Right atrium auricular region (tissue), 2 donors: ENCODE measurements around the gene CYP2S1. TPM values are rescaled to one million over a fixed set of nuclear protein-coding genes. Genes with fewer than 3 reads are reported as not detected.
"Not testable (repeated sequence)": the region's sequence is repeated elsewhere in the genome, so short reads cannot be mapped to it uniquely, and the experiment has no call there.

Experiments used
- DNase-seq: peaks from one replicate; pipeline ENCODE4 v3.0.0-alpha.2; 2019; ENCODE audit warnings: low spot score
- H3K27ac ChIP-seq, 2 donors: fragments of 200-600 bp; sonication (generic); 1 replicate in 1 of 2; 2 replicates in 1 of 2; pipeline ENCODE4 v1.5.1; 2016 to 2019
- H3K27me3 ChIP-seq, 2 donors: fragments of 200-600 bp; sonication (generic); one replicate each; pipeline versions ENCODE4 v1.5.1 to v1.6.0; 2017 to 2019
- H3K36me3 ChIP-seq: fragments of 200-600 bp; sonication (generic); one replicate; pipeline ENCODE4 v1.5.1; 2016
- H3K4me1 ChIP-seq, 2 donors: fragments of 200-600 bp; sonication (generic); one replicate each; pipeline versions ENCODE4 v1.5.1 to v1.6.0; 2017 to 2019
- H3K4me3 ChIP-seq, 2 donors: fragments of 200-600 bp; sonication (generic); 1 replicate in 1 of 2; 2 replicates in 1 of 2; pipeline ENCODE4 v1.5.1; 2017 to 2019; ENCODE audit warnings: mild to moderate bottlenecking in 1 of 2, moderate library complexity in 1 of 2
- H3K9me3 ChIP-seq, 2 donors: fragments of 200-600 bp; sonication (generic); one replicate each; pipeline ENCODE4 v1.5.1; 2019
- total RNA-seq, 2 donors: library from RNA; depleted of rRNA; stranded (reverse); fragments of >200 nt; gene quantifications; one replicate each; pipeline ENCODE4 v1.1.0, GENCODE V29; 2016
- TF ChIP-seq, protein P1 (sequence below), 2 donors: fragments of 200-600 bp; sonication (generic); IDR thresholded peaks; one replicate each; pipeline ENCODE4 v1.5.1; 2019; ENCODE audit warnings: antibody characterized with exemption in 2 of 2

CYP2S1 gene
- total RNA-seq, 2 donors from 2014 or later = 0.59 to 1.6 TPM

GRCh38 chr19:41204338-41204737 is 11.3 kb downstream of the CYP2S1 start:
- H3K4me3 ChIP-seq, H3K4me1 ChIP-seq, H3K27ac ChIP-seq, H3K36me3 ChIP-seq, H3K27me3 ChIP-seq, H3K9me3 ChIP-seq: not testable (repeated sequence)
- TF ChIP-seq, protein P1, sequence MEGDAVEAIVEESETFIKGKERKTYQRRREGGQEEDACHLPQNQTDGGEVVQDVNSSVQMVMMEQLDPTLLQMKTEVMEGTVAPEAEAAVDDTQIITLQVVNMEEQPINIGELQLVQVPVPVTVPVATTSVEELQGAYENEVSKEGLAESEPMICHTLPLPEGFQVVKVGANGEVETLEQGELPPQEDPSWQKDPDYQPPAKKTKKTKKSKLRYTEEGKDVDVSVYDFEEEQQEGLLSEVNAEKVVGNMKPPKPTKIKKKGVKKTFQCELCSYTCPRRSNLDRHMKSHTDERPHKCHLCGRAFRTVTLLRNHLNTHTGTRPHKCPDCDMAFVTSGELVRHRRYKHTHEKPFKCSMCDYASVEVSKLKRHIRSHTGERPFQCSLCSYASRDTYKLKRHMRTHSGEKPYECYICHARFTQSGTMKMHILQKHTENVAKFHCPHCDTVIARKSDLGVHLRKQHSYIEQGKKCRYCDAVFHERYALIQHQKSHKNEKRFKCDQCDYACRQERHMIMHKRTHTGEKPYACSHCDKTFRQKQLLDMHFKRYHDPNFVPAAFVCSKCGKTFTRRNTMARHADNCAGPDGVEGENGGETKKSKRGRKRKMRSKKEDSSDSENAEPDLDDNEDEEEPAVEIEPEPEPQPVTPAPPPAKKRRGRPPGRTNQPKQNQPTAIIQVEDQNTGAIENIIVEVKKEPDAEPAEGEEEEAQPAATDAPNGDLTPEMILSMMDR (IDR thresholded peaks at IDR 0.05) = peak; percentile 57 to 81
- DNase-seq = peak; percentile 86

DNA sequence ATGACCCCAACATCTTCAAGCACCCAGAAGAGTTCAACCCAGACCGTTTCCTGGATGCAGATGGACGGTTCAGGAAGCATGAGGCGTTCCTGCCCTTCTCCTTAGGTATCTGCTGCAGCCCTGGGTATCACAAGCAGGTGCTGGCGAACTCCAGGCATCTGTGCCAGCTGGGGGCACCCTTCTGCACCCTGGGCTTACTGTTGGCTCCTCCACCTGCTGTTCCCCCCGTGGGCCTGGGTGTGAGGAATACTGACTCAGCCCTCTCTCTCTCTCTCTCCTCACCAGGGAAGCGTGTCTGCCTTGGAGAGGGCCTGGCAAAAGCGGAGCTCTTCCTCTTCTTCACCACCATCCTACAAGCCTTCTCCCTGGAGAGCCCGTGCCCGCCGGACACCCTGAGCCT is 13.0 kb downstream of the CYP2S1 start:
- no peaks in the 10 kb centered on the region for H3K9me3 ChIP-seq
- no peaks in the 10 kb centered on the region for H3K4me1 ChIP-seq
- no peak overlapping the region for H3K4me3 ChIP-seq
- no peaks in the 10 kb centered on the region for H3K36me3 ChIP-seq
- H3K27me3 ChIP-seq = no peaks in the 10 kb centered on the region
- DNase-seq = no peak
- TF ChIP-seq, protein P1 (IDR thresholded peaks at IDR 0.05) = no peak
- peak overlapping the region; percentile 61 to 71 for H3K27ac ChIP-seq

GRCh38 chr19:41206456-41206855 is 13.4 kb downstream of the CYP2S1 start:
- peak overlapping the region; percentile 61 to 71 for H3K27ac ChIP-seq
- no peak for DNase-seq

DNA sequence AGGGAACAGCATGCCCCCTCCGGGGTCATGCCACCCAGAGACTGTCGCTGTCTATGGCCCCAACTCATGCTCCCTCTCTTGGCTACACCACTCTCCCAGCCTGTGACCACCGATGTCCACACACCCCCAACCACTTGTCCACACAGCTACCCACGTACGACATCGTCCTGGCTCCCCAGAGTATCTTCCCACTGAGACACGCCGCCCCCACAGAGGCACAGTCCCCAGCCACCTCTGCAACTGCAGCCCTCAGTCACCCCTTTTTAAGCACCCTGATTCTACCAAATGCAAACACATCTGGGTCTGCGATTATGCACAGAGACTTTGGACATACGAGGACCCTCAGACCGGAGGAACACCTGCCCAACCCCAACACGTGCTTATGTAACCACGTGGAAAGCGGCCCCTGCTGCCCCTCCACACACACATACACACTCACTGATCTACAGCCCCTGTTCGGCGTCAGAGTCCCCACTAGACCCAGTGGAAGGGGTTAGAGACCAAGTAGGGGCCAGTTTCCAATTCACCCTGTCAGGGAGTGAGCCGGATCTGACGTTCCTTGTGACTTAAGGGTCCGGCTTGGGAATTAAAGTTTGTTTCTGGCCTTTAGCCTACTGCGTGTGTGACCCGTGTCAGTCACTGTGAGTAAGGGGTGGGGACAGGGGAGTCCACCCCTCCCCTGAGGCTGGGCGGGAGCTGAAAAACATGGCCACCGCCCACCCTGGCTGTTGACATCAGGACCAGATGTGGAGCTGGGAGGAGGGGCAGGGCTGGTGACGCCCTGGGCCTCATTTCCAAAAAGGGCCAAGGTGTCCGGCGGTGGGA is 14.1 kb downstream of the CYP2S1 start:
- peak overlapping the region; percentile 61 to 71 for H3K27ac ChIP-seq
- no peaks in the 10 kb centered on the region for H3K4me1 ChIP-seq
- H3K9me3 ChIP-seq = no peaks in the 10 kb centered on the region
- peak; percentile 92 for DNase-seq
- H3K36me3 ChIP-seq = no peaks in the 10 kb centered on the region
- TF ChIP-seq, protein P1 (IDR thresholded peaks at IDR 0.05) = no peak
- no peaks in the 10 kb centered on the region for H3K27me3 ChIP-seq
- peak overlapping the region in 1 of 2 donors; percentile 11 for H3K4me3 ChIP-seq

More at GRCh38 chr19:41206456-41206855, 13.4 kb downstream of the CYP2S1 start:
- H3K27me3 ChIP-seq = no peaks in the 10 kb centered on the region
- no peak overlapping the region for H3K4me3 ChIP-seq
- H3K4me1 ChIP-seq = no peaks in the 10 kb centered on the region
- TF ChIP-seq, protein P1 (IDR thresholded peaks at IDR 0.05) = no peak
- no peaks in the 10 kb centered on the region for H3K36me3 ChIP-seq
- no peaks in the 10 kb centered on the region for H3K9me3 ChIP-seq

GRCh38 chr19:41214161-41214560 is 21.1 kb downstream of the CYP2S1 start:
- Histone ChIP-seq H3K4me1 (peaks cover 0 to 9% of the 10 kb centered on the region in 2 donors), H3K27ac (no peak overlapping the region), H3K4me3 (no peak overlapping the region), H3K9me3 (no peaks in the 10 kb centered on the region), H3K27me3 (no peaks in the 10 kb centered on the region), H3K36me3 (no peaks in the 10 kb centered on the region)
- TF ChIP-seq, protein P1 (IDR thresholded peaks at IDR 0.05) = no peak
- no peak for DNase-seq
